Measurements from ENCODE around the gene SNRNP25. TPM values are rescaled to one million over a fixed set of nuclear protein-coding genes. Genes with fewer than 3 reads are reported as not detected.

Gene SNRNP25
- total RNA-seq, 1 donor from 2014 or later = 30.6 TPM

GRCh38 chr16:77807-78443 is 24.3 kb downstream of the SNRNP25 start, which contains the start of gene MPG:
TSS of gene MPG (plus strand) at chr16:78225. CDS start at chr16:78310, 85 bp downstream.
- peak; percentile 82 for DNase-seq (ENCODE audit: low spot score)

GRCh38 chr16:78444-79150 is 25.0 kb downstream of the SNRNP25 start:
- peaks cover under 1% of the 10 kb centered on the region for H3K36me3 Mint-ChIP-seq (ENCODE audit: low read depth, unreplicated experiment)
- H3K9me3 Mint-ChIP-seq (ENCODE audit: unreplicated experiment) = no peaks in the 10 kb centered on the region
- peaks cover 7% of the 10 kb centered on the region for H3K27me3 Mint-ChIP-seq (ENCODE audit: unreplicated experiment)
- peak overlapping the region; percentile 89 for H3K4me3 Mint-ChIP-seq (ENCODE audit: unreplicated experiment)
- H3K27ac Mint-ChIP-seq (ENCODE audit: unreplicated experiment) = peak overlapping the region; percentile 57
- peak; percentile 38 for DNase-seq (ENCODE audit: low spot score)
- no peak for TF ChIP-seq CTCF (IDR thresholded peaks at IDR 0.05; ENCODE audit: unreplicated experiment)
- peaks cover 18% of the 10 kb centered on the region for H3K4me1 Mint-ChIP-seq (ENCODE audit: unreplicated experiment)

More at GRCh38 chr16:77807-78443, 24.3 kb downstream of the SNRNP25 start, which contains the start of gene MPG:
- no peak for TF ChIP-seq CTCF (IDR thresholded peaks at IDR 0.05; ENCODE audit: unreplicated experiment)
- Mint-ChIP-seq H3K4me1 (ENCODE audit: unreplicated experiment) (peaks cover 18% of the 10 kb centered on the region), H3K4me3 (ENCODE audit: unreplicated experiment) (peak within 1 kb of the TSS; percentile 89), H3K27ac (ENCODE audit: unreplicated experiment) (peak within 1 kb of the TSS; percentile 57), H3K27me3 (ENCODE audit: unreplicated experiment) (peaks cover 9% of the 10 kb centered on the region), H3K9me3 (ENCODE audit: unreplicated experiment) (no peaks in the 10 kb centered on the region), H3K36me3 (ENCODE audit: low read depth, unreplicated experiment) (peaks cover 2% of the 10 kb centered on the region)

DNA sequence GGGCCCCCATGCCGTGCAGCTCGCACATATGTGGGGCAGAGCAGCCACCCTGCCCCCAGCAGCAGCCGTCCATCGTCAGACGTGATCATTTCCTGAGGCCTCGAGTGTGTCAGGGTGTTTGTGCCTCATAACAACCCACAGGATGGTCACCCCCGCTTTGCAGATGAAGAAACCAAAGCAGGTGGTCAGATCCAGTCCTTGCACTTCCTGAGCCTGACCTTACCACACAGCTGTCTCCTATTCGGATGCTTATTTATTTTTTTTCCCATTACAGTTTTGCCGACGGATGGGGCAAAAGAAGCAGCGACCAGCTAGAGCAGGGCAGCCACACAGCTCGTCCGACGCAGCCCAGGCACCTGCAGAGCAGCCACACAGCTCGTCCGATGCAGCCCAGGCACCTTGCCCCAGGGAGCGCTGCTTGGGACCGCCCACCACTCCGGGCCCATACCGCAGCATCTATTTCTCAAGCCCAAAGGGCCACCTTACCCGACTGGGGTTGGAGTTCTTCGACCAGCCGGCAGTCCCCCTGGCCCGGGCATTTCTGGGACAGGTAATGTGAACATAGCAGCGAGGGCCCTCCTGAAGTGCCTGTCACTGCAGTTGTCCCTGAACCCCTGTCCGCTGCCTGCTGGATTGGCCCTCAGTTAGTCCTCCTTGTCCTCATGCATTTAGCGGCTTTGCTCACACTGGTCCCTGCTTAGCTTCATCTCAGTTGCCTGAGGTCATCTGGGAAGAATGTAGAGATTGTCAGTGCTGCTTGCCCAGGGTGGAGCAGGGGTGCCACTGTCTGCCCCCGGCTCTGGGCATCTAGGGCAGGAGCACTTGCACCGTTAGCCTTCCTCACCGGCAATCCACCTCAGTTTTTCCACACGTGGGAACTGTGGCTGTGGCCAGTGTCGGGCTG is 25.8 kb downstream of the SNRNP25 start:
- peaks cover 3% of the 10 kb centered on the region for H3K36me3 Mint-ChIP-seq (ENCODE audit: low read depth, unreplicated experiment)
- H3K9me3 Mint-ChIP-seq (ENCODE audit: unreplicated experiment) = no peaks in the 10 kb centered on the region
- peak overlapping the region; percentile 89 for H3K4me3 Mint-ChIP-seq (ENCODE audit: unreplicated experiment)
- DNase-seq (ENCODE audit: low spot score) = no peak
- H3K27ac Mint-ChIP-seq (ENCODE audit: unreplicated experiment) = no peak overlapping the region
- H3K27me3 Mint-ChIP-seq (ENCODE audit: unreplicated experiment) = peaks cover 11% of the 10 kb centered on the region
- H3K4me1 Mint-ChIP-seq (ENCODE audit: unreplicated experiment) = peaks cover 26% of the 10 kb centered on the region
- TF ChIP-seq CTCF (IDR thresholded peaks at IDR 0.05; ENCODE audit: unreplicated experiment) = no peak

DNA sequence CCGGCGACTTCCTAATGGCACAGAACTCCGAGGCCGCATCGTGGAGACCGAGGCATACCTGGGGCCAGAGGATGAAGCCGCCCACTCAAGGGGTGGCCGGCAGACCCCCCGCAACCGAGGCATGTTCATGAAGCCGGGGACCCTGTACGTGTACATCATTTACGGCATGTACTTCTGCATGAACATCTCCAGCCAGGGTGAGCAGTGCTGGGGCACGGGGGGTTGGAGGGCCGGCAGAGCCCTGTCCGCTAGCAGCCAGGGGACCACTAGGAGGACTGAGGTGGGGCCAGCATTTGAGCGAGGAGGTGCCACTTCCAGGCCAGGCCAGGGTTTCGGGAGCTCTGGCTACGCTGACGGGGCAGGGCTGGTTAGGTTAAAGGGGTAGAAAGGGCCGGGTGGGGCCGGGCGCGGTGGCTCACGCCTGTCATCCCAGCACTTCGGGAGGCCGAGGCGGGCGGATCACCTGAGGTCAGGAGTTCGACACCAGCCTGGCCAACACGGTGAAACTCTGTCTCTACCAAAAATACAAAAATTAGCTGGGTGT is 29.5 kb downstream of the SNRNP25 start:
- H3K27ac Mint-ChIP-seq (ENCODE audit: unreplicated experiment) = no peak overlapping the region
- TF ChIP-seq CTCF (IDR thresholded peaks at IDR 0.05; ENCODE audit: unreplicated experiment) = no peak

More for the DNA sequence above, 29.5 kb downstream of the SNRNP25 start:
- Mint-ChIP-seq H3K27me3 (ENCODE audit: unreplicated experiment) (peaks cover 6% of the 10 kb centered on the region), H3K4me3 (ENCODE audit: unreplicated experiment) (no peak overlapping the region), H3K36me3 (ENCODE audit: low read depth, unreplicated experiment) (peaks cover 8% of the 10 kb centered on the region), H3K9me3 (ENCODE audit: unreplicated experiment) (no peaks in the 10 kb centered on the region), H3K4me1 (ENCODE audit: unreplicated experiment) (peaks cover 21% of the 10 kb centered on the region)
- DNase-seq (ENCODE audit: low spot score) = no peak
